ENCODE measurements around the gene KLF17.
"Not testable (repeated sequence)": the region's sequence is repeated elsewhere in the genome, so short reads cannot be mapped to it uniquely, and the experiment has no call there.

Gene KLF17

GRCh38 chr1:44138239-44138638, 19.6 kb downstream of the KLF17 start:
- Histone ChIP-seq H3K4ac (ENCODE audit: low read depth, low read length) (no peak overlapping the region), H3K4me3 (ENCODE audit: low read length) (no peak overlapping the region), H2AK5ac (ENCODE audit: low read length) (no peak overlapping the region), H3K27ac (ENCODE audit: low read depth, low read length) (no peak overlapping the region), H4K5ac (ENCODE audit: low read length) (no peak overlapping the region), H3K36me3 (ENCODE audit: control insufficient read depth, insufficient read depth, low read length) (no peaks in the 10 kb centered on the region), H3K79me1 (ENCODE audit: low read length) (no peaks in the 10 kb centered on the region), H2BK120ac (ENCODE audit: low read depth, low read length) (no peak overlapping the region), H3K27me3 (ENCODE audit: insufficient read depth, low read length, poor library complexity) (no peaks in the 10 kb centered on the region), H3K4me1 (ENCODE audit: control insufficient read depth, low read depth, low read length) (peaks cover 3% of the 10 kb centered on the region), H3K18ac (ENCODE audit: low read length) (no peak overlapping the region), H4K8ac (ENCODE audit: low read depth, low read length) (no peak overlapping the region), H3K9ac (ENCODE audit: low read length) (no peak overlapping the region), H2BK5ac (ENCODE audit: low read length) (no peak overlapping the region), H3K23ac (ENCODE audit: low read length) (no peak overlapping the region), H3K4me2 (ENCODE audit: low read length) (no peak overlapping the region), H3K79me2 (ENCODE audit: control insufficient read depth, insufficient read depth, low read length) (no peaks in the 10 kb centered on the region), H2BK15ac (replicated peaks; ENCODE audit: low read depth) (no peak overlapping the region), H3K56ac (ENCODE audit: low read length) (no peak overlapping the region)
- no CpG with 5 or more reads among the region's 3 CpGs for WGBS (ENCODE audit: extremely low coverage, insufficient coverage, low lambda C conversion rate)
- DNase-seq, result no peak

- not testable (repeated sequence) for H2BK15ac ChIP-seq (replicated peaks; ENCODE audit: low read depth); H3K9ac ChIP-seq (ENCODE audit: low read length); H3K4me1 ChIP-seq (ENCODE audit: control insufficient read depth, low read depth, low read length); DNase-seq; H2AK5ac ChIP-seq (ENCODE audit: low read length); H3K36me3 ChIP-seq (ENCODE audit: control insufficient read depth, insufficient read depth, low read length); H3K18ac ChIP-seq (ENCODE audit: low read length); H2BK5ac ChIP-seq (ENCODE audit: low read length); H3K79me1 ChIP-seq (ENCODE audit: low read length); H3K79me2 ChIP-seq (ENCODE audit: control insufficient read depth, insufficient read depth, low read length); H3K4ac ChIP-seq (ENCODE audit: low read depth, low read length); H3K4me3 ChIP-seq (ENCODE audit: low read length); H3K23ac ChIP-seq (ENCODE audit: low read length); H3K27me3 ChIP-seq (ENCODE audit: insufficient read depth, low read length, poor library complexity); H3K27ac ChIP-seq (ENCODE audit: low read depth, low read length); H2BK120ac ChIP-seq (ENCODE audit: low read depth, low read length); H4K8ac ChIP-seq (ENCODE audit: low read depth, low read length); H4K5ac ChIP-seq (ENCODE audit: low read length); H3K56ac ChIP-seq (ENCODE audit: low read length); H3K4me2 ChIP-seq (ENCODE audit: low read length)
- WGBS (ENCODE audit: extremely low coverage, insufficient coverage, low lambda C conversion rate), result no CpG with 5 or more reads among the region's 8 CpGs
Observed at GRCh38 chr1:44139565-44139964, 20.9 kb downstream of the KLF17 start.

- Histone ChIP-seq H3K4ac (ENCODE audit: low read depth, low read length) (no peak within 1 kb of the TSS), H3K18ac (ENCODE audit: low read length) (no peak within 1 kb of the TSS), H3K4me3 (ENCODE audit: low read length) (no peak within 1 kb of the TSS), H4K5ac (ENCODE audit: low read length) (no peak within 1 kb of the TSS), H2AK5ac (ENCODE audit: low read length) (no peak within 1 kb of the TSS), H3K56ac (ENCODE audit: low read length) (no peak within 1 kb of the TSS), H3K9ac (ENCODE audit: low read length) (no peak within 1 kb of the TSS), H2BK5ac (ENCODE audit: low read length) (no peak within 1 kb of the TSS), H3K23ac (ENCODE audit: low read length) (no peak within 1 kb of the TSS), H3K79me2 (ENCODE audit: control insufficient read depth, insufficient read depth, low read length) (no peaks in the 10 kb centered on the region), H3K4me2 (ENCODE audit: low read length) (no peak within 1 kb of the TSS), H3K27ac (ENCODE audit: low read depth, low read length) (no peak within 1 kb of the TSS), H3K27me3 (ENCODE audit: insufficient read depth, low read length, poor library complexity) (no peaks in the 10 kb centered on the region), H4K8ac (ENCODE audit: low read depth, low read length) (no peak within 1 kb of the TSS), H2BK15ac (replicated peaks; ENCODE audit: low read depth) (no peak within 1 kb of the TSS), H3K4me1 (ENCODE audit: control insufficient read depth, low read depth, low read length) (no peaks in the 10 kb centered on the region), H3K36me3 (ENCODE audit: control insufficient read depth, insufficient read depth, low read length) (no peaks in the 10 kb centered on the region), H2BK120ac (ENCODE audit: low read depth, low read length) (no peak within 1 kb of the TSS), H3K79me1 (ENCODE audit: low read length) (no peaks in the 10 kb centered on the region)
- no peak for DNase-seq
- WGBS (ENCODE audit: extremely low coverage, insufficient coverage, low lambda C conversion rate), result no CpG with 5 or more reads among the region's 1 CpG
Observed at GRCh38 chr1:44141531-44141930, 22.9 kb downstream of the KLF17 start, which contains the start of gene KLF18. Gene KLF18, minus strand, starts transcription at chr1:44141631. Its CDS starts 0 bp downstream, at chr1:44141631.

- Histone ChIP-seq H2BK15ac (replicated peaks; ENCODE audit: low read depth) (no peak overlapping the region), H2AK5ac (ENCODE audit: low read length) (no peak overlapping the region), H3K27me3 (ENCODE audit: insufficient read depth, low read length, poor library complexity) (no peaks in the 10 kb centered on the region), H3K4me3 (ENCODE audit: low read length) (no peak overlapping the region), H2BK120ac (ENCODE audit: low read depth, low read length) (no peak overlapping the region), H2BK5ac (ENCODE audit: low read length) (no peak overlapping the region), H4K5ac (ENCODE audit: low read length) (no peak overlapping the region), H3K23ac (ENCODE audit: low read length) (no peak overlapping the region), H3K4me1 (ENCODE audit: control insufficient read depth, low read depth, low read length) (no peaks in the 10 kb centered on the region), H3K9ac (ENCODE audit: low read length) (no peak overlapping the region), H3K56ac (ENCODE audit: low read length) (no peak overlapping the region), H3K4me2 (ENCODE audit: low read length) (no peak overlapping the region), H3K36me3 (ENCODE audit: control insufficient read depth, insufficient read depth, low read length) (no peaks in the 10 kb centered on the region), H3K79me2 (ENCODE audit: control insufficient read depth, insufficient read depth, low read length) (no peaks in the 10 kb centered on the region), H3K4ac (ENCODE audit: low read depth, low read length) (no peak overlapping the region), H3K27ac (ENCODE audit: low read depth, low read length) (no peak overlapping the region), H3K79me1 (ENCODE audit: low read length) (no peaks in the 10 kb centered on the region), H4K8ac (ENCODE audit: low read depth, low read length) (no peak overlapping the region), H3K18ac (ENCODE audit: low read length) (no peak overlapping the region)
- DNase-seq, result no peak
- WGBS (ENCODE audit: extremely low coverage, insufficient coverage, low lambda C conversion rate), result no CpG with 5 or more reads among the region's 2 CpGs
Observed at GRCh38 chr1:44144962-44145756, 26.5 kb downstream of the KLF17 start.

- Histone ChIP-seq H3K36me3 (ENCODE audit: control insufficient read depth, insufficient read depth, low read length) (no peaks in the 10 kb centered on the region), H4K8ac (ENCODE audit: low read depth, low read length) (no peak overlapping the region), H2AK5ac (ENCODE audit: low read length) (no peak overlapping the region), H4K5ac (ENCODE audit: low read length) (no peak overlapping the region), H3K27ac (ENCODE audit: low read depth, low read length) (no peak overlapping the region), H3K4ac (ENCODE audit: low read depth, low read length) (no peak overlapping the region), H3K4me2 (ENCODE audit: low read length) (no peak overlapping the region), H3K56ac (ENCODE audit: low read length) (no peak overlapping the region), H2BK15ac (replicated peaks; ENCODE audit: low read depth) (no peak overlapping the region), H2BK5ac (ENCODE audit: low read length) (no peak overlapping the region), H3K79me1 (ENCODE audit: low read length) (no peaks in the 10 kb centered on the region), H3K4me1 (ENCODE audit: control insufficient read depth, low read depth, low read length) (no peaks in the 10 kb centered on the region), H3K23ac (ENCODE audit: low read length) (no peak overlapping the region), H3K18ac (ENCODE audit: low read length) (no peak overlapping the region), H3K9ac (ENCODE audit: low read length) (no peak overlapping the region), H3K27me3 (ENCODE audit: insufficient read depth, low read length, poor library complexity) (no peaks in the 10 kb centered on the region), H2BK120ac (ENCODE audit: low read depth, low read length) (no peak overlapping the region), H3K4me3 (ENCODE audit: low read length) (no peak overlapping the region), H3K79me2 (ENCODE audit: control insufficient read depth, insufficient read depth, low read length) (no peaks in the 10 kb centered on the region)
- no CpG with 5 or more reads among the region's 28 CpGs for WGBS (ENCODE audit: extremely low coverage, insufficient coverage, low lambda C conversion rate)
- DNase-seq, result no peak
Observed at GRCh38 chr1:44146536-44147361, 28.1 kb downstream of the KLF17 start.

All from mesendoderm (in vitro differentiated cells).